Gastrocnemius medialis (tissue), 4 donors: Measurements from ENCODE around the gene KCNK13. TPM values are rescaled to one million over a fixed set of nuclear protein-coding genes. Genes with fewer than 3 reads are reported as not detected.

Experiments used
- ATAC-seq, 2 donors: fragments of 150-250 bp; one replicate each; pipeline ENCODE4 v1.9.1; 2016
- DNase-seq, 2 donors: peaks; one replicate each; pipeline ENCODE4 v3.0.0-alpha.2; 2019
- H3K27ac ChIP-seq, 4 donors: fragments of 200-600 bp; sonication (generic); 1 replicate in 1 of 4; 2 replicates in 3 of 4; pipeline ENCODE4 v1.5.1; 2016 to 2018; ENCODE audit warnings: mild to moderate bottlenecking in 2 of 4, moderate library complexity in 1 of 4
- H3K27me3 ChIP-seq, 3 donors: fragments of 200-600 bp; sonication (generic) in 2 of 3; 1 replicate in 1 of 3; 2 replicates in 2 of 3; pipeline versions ENCODE4 v1.5.1 to v1.6.0; 2016 to 2019; ENCODE audit warnings: mild to moderate bottlenecking in 1 of 3, moderate library complexity in 1 of 3
- H3K36me3 ChIP-seq, 2 donors: fragments of 200-600 bp; sonication (generic) in 1 of 2; one replicate each; pipeline ENCODE4 v1.5.1; 2017 to 2018
- H3K4me1 ChIP-seq, 2 donors: fragments of 200-600 bp; sonication (generic) in 1 of 2; one replicate each; pipeline ENCODE4 v1.5.1; 2016 to 2017; ENCODE audit warnings: mild to moderate bottlenecking in 2 of 2
- H3K4me3 ChIP-seq, 4 donors: fragments of 200-600 bp; sonication (generic) in 3 of 4; 1 replicate in 1 of 4; 2 replicates in 3 of 4; pipeline ENCODE4 v1.5.1; 2016 to 2019; ENCODE audit warnings: mild to moderate bottlenecking in 2 of 4
- H3K9me3 ChIP-seq, 3 donors: fragments of 200-600 bp; sonication (generic) in 2 of 3; 1 replicate in 1 of 3; 2 replicates in 2 of 3; pipeline ENCODE4 v1.5.1; 2016 to 2019
- CTCF ChIP-seq, 5 experiments: fragments of 450-650 bp in 3 of 5; fragments of 200-600 bp in 2 of 5; sonication (generic) in 2 of 5; IDR thresholded peaks in 4 of 5; conservative IDR thresholded peaks in 1 of 5; 1 replicate in 4 of 5; 2 replicates in 1 of 5; pipeline ENCODE4 v1.5.1; 2016 to 2019; ENCODE audit warnings: antibody characterized with exemption in 5 of 5, mild to moderate bottlenecking in 3 of 5, moderate library complexity in 3 of 5
- POLR2A ChIP-seq, 2 donors: fragments of 450-650 bp; IDR thresholded peaks; one replicate each; pipeline ENCODE4 v1.6.1; 2017; ENCODE audit warnings: antibody characterized with exemption in 2 of 2, mild to moderate bottlenecking in 2 of 2, moderate library complexity in 2 of 2
- in situ Hi-C, 4 donors: fragments of 200-750 bp; cut with MboI; loops; one replicate each; pipeline versions ENCODE4 v1.15.0 to v1.8.0; 2017; ENCODE audit warnings: low sequenced_read_pairs in 4 of 4
- intact Hi-C: fragments of 100-400 bp; cut with DNase I; formaldehyde crosslinking; loops from one replicate; pipeline ENCODE4 v1.15.1; 2023; ENCODE audit warnings: low total_unique reads
- total RNA-seq, 4 donors: library from RNA; depleted of rRNA; stranded (reverse); fragments of >200 nt; gene quantifications; one replicate each; pipeline versions ENCODE4 v1.1.0 to v1.2.3, GENCODE V29; 2016

The KCNK13 gene
- total RNA-seq, 4 donors from 2014 or later = not detected

GRCh38 chr14:90109858-90110257, 48.1 kb downstream of the KCNK13 start:
- ATAC-seq (no peak), DNase-seq (no peak)
- intact Hi-C loops (no loop called here), in situ Hi-C loops (no loop called here)
- H3K4me3 ChIP-seq = no peak overlapping the region
- no peaks in the 10 kb centered on the region for H3K27me3 ChIP-seq
- TF ChIP-seq CTCF (IDR thresholded peaks at IDR 0.05 in 4 of 5, conservative IDR thresholded peaks at IDR 0.05 in 1 of 5) (no peak), POLR2A (IDR thresholded peaks at IDR 0.05) (no peak)
- H3K27ac ChIP-seq = no peak overlapping the region
- no peaks in the 10 kb centered on the region for H3K9me3 ChIP-seq
- no peaks in the 10 kb centered on the region for H3K36me3 ChIP-seq
- H3K4me1 ChIP-seq = no peaks in the 10 kb centered on the region

GRCh38 chr14:90111895-90112534, 50.2 kb downstream of the KCNK13 start:
- Histone ChIP-seq H3K27ac (no peak overlapping the region), H3K9me3 (no peaks in the 10 kb centered on the region), H3K27me3 (no peaks in the 10 kb centered on the region), H3K4me3 (no peak overlapping the region), H3K4me1 (no peaks in the 10 kb centered on the region), H3K36me3 (no peaks in the 10 kb centered on the region)
- DNase-seq (no peak), ATAC-seq (no peak)
- TF ChIP-seq CTCF (IDR thresholded peaks at IDR 0.05 in 4 of 5, conservative IDR thresholded peaks at IDR 0.05 in 1 of 5) (no peak), POLR2A (IDR thresholded peaks at IDR 0.05) (no peak)
- in situ Hi-C loops = no loop called here
- intact Hi-C loops = no loop called here

- no peaks in the 10 kb centered on the region for H3K4me1 ChIP-seq
- no peaks in the 10 kb centered on the region for H3K36me3 ChIP-seq
- no peak for TF ChIP-seq POLR2A (IDR thresholded peaks at IDR 0.05)
- no peak for TF ChIP-seq CTCF (IDR thresholded peaks at IDR 0.05 in 4 of 5, conservative IDR thresholded peaks at IDR 0.05 in 1 of 5)
- no peak overlapping the region for H3K4me3 ChIP-seq
- no peak for DNase-seq
- intact Hi-C loops = no loop called here
- in situ Hi-C loops = no loop called here
- H3K9me3 ChIP-seq = no peaks in the 10 kb centered on the region
- no peak overlapping the region for H3K27ac ChIP-seq
- no peaks in the 10 kb centered on the region for H3K27me3 ChIP-seq
- ATAC-seq = no peak
Observed at GRCh38 chr14:90114554-90114953, 52.8 kb downstream of the KCNK13 start.

GRCh38 chr14:90115780-90116179, 54.0 kb downstream of the KCNK13 start:
- DNase-seq = no peak
- no peaks in the 10 kb centered on the region for H3K4me1 ChIP-seq
- in situ Hi-C loops = no loop called here
- no peaks in the 10 kb centered on the region for H3K36me3 ChIP-seq
- ATAC-seq = no peak
- H3K27me3 ChIP-seq = no peaks in the 10 kb centered on the region
- intact Hi-C loops = no loop called here
- no peak overlapping the region for H3K4me3 ChIP-seq
- no peak overlapping the region for H3K27ac ChIP-seq
- TF ChIP-seq POLR2A (IDR thresholded peaks at IDR 0.05) (no peak), CTCF (IDR thresholded peaks at IDR 0.05 in 4 of 5, conservative IDR thresholded peaks at IDR 0.05 in 1 of 5) (no peak)
- H3K9me3 ChIP-seq = no peaks in the 10 kb centered on the region

- H3K36me3 ChIP-seq = no peaks in the 10 kb centered on the region
- no peaks in the 10 kb centered on the region for H3K9me3 ChIP-seq
- H3K27ac ChIP-seq = no peak overlapping the region
- no peaks in the 10 kb centered on the region for H3K4me1 ChIP-seq
- ATAC-seq (no peak), DNase-seq (no peak)
- in situ Hi-C loops (no loop called here), intact Hi-C loops (no loop called here)
- H3K4me3 ChIP-seq = no peak overlapping the region
- no peak for TF ChIP-seq POLR2A (IDR thresholded peaks at IDR 0.05)
- TF ChIP-seq CTCF (IDR thresholded peaks at IDR 0.05 in 4 of 5, conservative IDR thresholded peaks at IDR 0.05 in 1 of 5) = no peak
- no peaks in the 10 kb centered on the region for H3K27me3 ChIP-seq
Observed at GRCh38 chr14:90116444-90116843, 54.6 kb downstream of the KCNK13 start.
